Prostate gland (tissue), 2 donors: ENCODE results near the gene CDK14. TPM values are rescaled to one million over a fixed set of nuclear protein-coding genes. Genes with fewer than 3 reads are reported as not detected.

Experiments used
- DNase-seq: peaks from one replicate; pipeline ENCODE4 v3.0.0-alpha.2; 2019; ENCODE audit warnings: low spot score
- H3K27ac ChIP-seq, 2 donors: fragments of 200-600 bp; sonication (generic); 2 replicates each; pipeline ENCODE4 v1.5.1; 2017 to 2019
- H3K27me3 ChIP-seq: fragments of 200-600 bp; sonication (generic); replicated peaks from 2 replicates; pipeline ENCODE4 v1.5.1; 2019; ENCODE audit not compliant: insufficient read depth
- H3K36me3 ChIP-seq, 2 donors: fragments of 200-600 bp; sonication (generic); 1 replicate in 1 of 2; 2 replicates in 1 of 2; pipeline versions ENCODE4 v1.5.1 to v1.8.1; 2017 to 2019
- H3K4me1 ChIP-seq: fragments of 200-600 bp; sonication (generic); replicated peaks from 2 replicates; pipeline ENCODE4 v1.5.1; 2019
- H3K4me3 ChIP-seq, 2 donors: fragments of 200-600 bp; sonication (generic); 2 replicates each; pipeline ENCODE4 v1.5.1; 2017 to 2019
- H3K9me3 ChIP-seq: fragments of 200-600 bp; sonication (generic); 2 replicates; pipeline ENCODE4 v1.5.1; 2017
- CTCF ChIP-seq, 4 experiments: fragments of 200-600 bp in 2 of 4; fragments of 450-650 bp in 2 of 4; sonication (generic) in 2 of 4; IDR thresholded peaks; 1 replicate in 3 of 4; 2 replicates in 1 of 4; pipeline ENCODE4 v1.5.1; 2016 to 2019; ENCODE audit warnings: antibody characterized with exemption in 4 of 4, mild to moderate bottlenecking in 2 of 4, moderate library complexity in 2 of 4
- POLR2A ChIP-seq: fragments of 450-650 bp; IDR thresholded peaks from one replicate; pipeline ENCODE4 v1.6.1; 2016; ENCODE audit warnings: antibody characterized with exemption, mild to moderate bottlenecking
- POLR2AphosphoS5 ChIP-seq: sonication (generic); formaldehyde crosslinking; IDR thresholded peaks from one replicate; pipeline ENCODE4 v1.6.1; 2017; ENCODE audit warnings: antibody characterized with exemption
- WGBS: methylation state at CpG from one replicate; pipeline ENCODE4 v1.1.5; 2018; 5-methylcytosine and 5-hydroxymethylcytosine counted together
- intact Hi-C: fragments of 100-400 bp; cut with DNase I; formaldehyde crosslinking; loops from one replicate; pipeline ENCODE4 v1.14.2; 2022
- total RNA-seq, 2 donors: library from RNA; depleted of rRNA; stranded (reverse); fragments of >200 nt; gene quantifications; one replicate each; pipeline ENCODE4 v1.1.0, GENCODE V29; 2016

Gene CDK14
- total RNA-seq, 2 donors from 2014 or later = 13.7 to 20.7 TPM

- no peaks in the 10 kb centered on the region for H3K27me3 ChIP-seq
- no peaks in the 10 kb centered on the region for H3K4me1 ChIP-seq
- TF ChIP-seq CTCF (IDR thresholded peaks at IDR 0.05) (no peak), POLR2A (no peak), POLR2AphosphoS5 (no peak)
- H3K36me3 ChIP-seq = no peaks in the 10 kb centered on the region
- no peaks in the 10 kb centered on the region for H3K9me3 ChIP-seq
- DNase-seq = no peak
- H3K27ac ChIP-seq = no peak overlapping the region
- intact Hi-C loops = no loop called here
- H3K4me3 ChIP-seq = no peak overlapping the region
Measured at GRCh38 chr7:90846192-90846591, 250.1 kb downstream of the CDK14 start.

- Histone ChIP-seq H3K4me1 (no peaks in the 10 kb centered on the region), H3K36me3 (no peaks in the 10 kb centered on the region), H3K9me3 (no peaks in the 10 kb centered on the region), H3K27ac (no peak overlapping the region), H3K27me3 (no peaks in the 10 kb centered on the region), H3K4me3 (no peak overlapping the region)
- intact Hi-C loops = no loop called here
- no peak for DNase-seq
- TF ChIP-seq CTCF (IDR thresholded peaks at IDR 0.05) = no peak
- TF ChIP-seq POLR2A = no peak
- TF ChIP-seq POLR2AphosphoS5 = no peak
- 74% methylated on average over 1 of the region's 1 CpG for WGBS
Measured at GRCh38 chr7:90850066-90850465, 253.9 kb downstream of the CDK14 start.

- Histone ChIP-seq H3K36me3 (no peaks in the 10 kb centered on the region), H3K4me1 (no peaks in the 10 kb centered on the region), H3K4me3 (no peak overlapping the region), H3K9me3 (no peaks in the 10 kb centered on the region), H3K27ac (no peak overlapping the region), H3K27me3 (no peaks in the 10 kb centered on the region)
- intact Hi-C loops = no loop called here
- DNase-seq = no peak
- TF ChIP-seq CTCF (IDR thresholded peaks at IDR 0.05) (no peak), POLR2A (no peak), POLR2AphosphoS5 (no peak)
- WGBS = 95% methylated on average over 2 of the region's 2 CpGs
Measured at GRCh38 chr7:90850471-90850870, 254.3 kb downstream of the CDK14 start.

- intact Hi-C loops = no loop called here
- 88% methylated on average over 2 of the region's 2 CpGs for WGBS
- Histone ChIP-seq H3K9me3 (no peaks in the 10 kb centered on the region), H3K4me3 (no peak overlapping the region), H3K4me1 (no peaks in the 10 kb centered on the region), H3K27me3 (no peaks in the 10 kb centered on the region), H3K27ac (no peak overlapping the region), H3K36me3 (no peaks in the 10 kb centered on the region)
- DNase-seq = no peak
- no peak for TF ChIP-seq POLR2AphosphoS5
- no peak for TF ChIP-seq CTCF (IDR thresholded peaks at IDR 0.05)
- no peak for TF ChIP-seq POLR2A
Measured at GRCh38 chr7:90853205-90853604, 257.1 kb downstream of the CDK14 start.

GRCh38 chr7:90856351-90857070, 260.4 kb downstream of the CDK14 start:
- no peak overlapping the region for H3K4me3 ChIP-seq
- no peaks in the 10 kb centered on the region for H3K36me3 ChIP-seq
- intact Hi-C loops = no loop called here
- no peaks in the 10 kb centered on the region for H3K27me3 ChIP-seq
- H3K4me1 ChIP-seq = no peaks in the 10 kb centered on the region
- DNase-seq = no peak
- H3K27ac ChIP-seq = no peak overlapping the region
- WGBS = 93% methylated on average over 6 of the region's 6 CpGs
- TF ChIP-seq POLR2A = no peak
- TF ChIP-seq CTCF (IDR thresholded peaks at IDR 0.05) = no peak
- no peak for TF ChIP-seq POLR2AphosphoS5
- no peaks in the 10 kb centered on the region for H3K9me3 ChIP-seq
